Bronchial epithelial cell (primary cell): ENCODE measurements around the gene CST7. TPM values are rescaled to one million over a fixed set of nuclear protein-coding genes. Genes with fewer than 3 reads are reported as not detected.

Experiments used
- DNase-seq: peaks from one replicate; pipeline ENCODE4 v3.0.0-alpha.2; 2010; ENCODE audit warnings: low read depth
- FAIRE-seq: peaks from 2 replicates; lab custom pipeline; 2011; peaks lifted over from hg19 to GRCh38; lab: Jason Lieb, UNC
- H3K27me3 ChIP-seq: 2 replicates; pipeline ENCODE4 v1.5.1; 2011; ENCODE audit warnings: low read length; ENCODE audit not compliant: control insufficient read depth, insufficient read depth
- H3K36me3 ChIP-seq: 2 replicates; pipeline ENCODE4 v1.5.1; 2011; ENCODE audit warnings: low read length; ENCODE audit not compliant: control insufficient read depth, insufficient read depth
- H3K4me3 ChIP-seq: 2 replicates; pipeline ENCODE4 v1.5.1; 2011; ENCODE audit warnings: mild to moderate bottlenecking, low read depth, low read length, control low read depth
- CTCF ChIP-seq: IDR thresholded peaks from 2 replicates; pipeline ENCODE4 v1.5.1; 2011; ENCODE audit warnings: mild to moderate bottlenecking, moderate library complexity, low read length, control low read depth, inconsistent platforms; ENCODE audit not compliant: insufficient read depth, severe bottlenecking
- total RNA-seq: library from RNA; depleted of rRNA; stranded (reverse); fragments of >200 nt; gene quantifications from 2 replicates; pipeline ENCODE4 v1.2.1, GENCODE V29; 2014

Gene CST7
- total RNA-seq: not detected in 2 replicates

- TF ChIP-seq CTCF: no peak
- peaks cover 2% of the 10 kb centered on the region for H3K36me3 ChIP-seq
- DNase-seq (no peak), FAIRE-seq (no peak)
- H3K4me3 ChIP-seq: no peak within 1 kb of the TSS
- no peaks in the 10 kb centered on the region for H3K27me3 ChIP-seq
These were observed at the start of gene CST7 for GRCh38 chr20:24948939-24949679. Gene CST7, plus strand, starts transcription at chr20:24949269. Its CDS starts 237 bp downstream, at chr20:24949506.

GRCh38 chr20:24906806-24907205 lies 42.3 kb upstream of the CST7 start:
- DNase-seq: no peak
- Histone ChIP-seq H3K27me3 (no peaks in the 10 kb centered on the region), H3K4me3 (no peak overlapping the region), H3K36me3 (no peaks in the 10 kb centered on the region)
- no peak for TF ChIP-seq CTCF
- no peak for FAIRE-seq

- DNase-seq: no peak
- Histone ChIP-seq H3K27me3 (no peaks in the 10 kb centered on the region), H3K36me3 (no peaks in the 10 kb centered on the region), H3K4me3 (no peak overlapping the region)
- TF ChIP-seq CTCF: no peak
- FAIRE-seq: no peak
These were observed 40.4 kb upstream of the CST7 start for GRCh38 chr20:24908642-24909041.

- Histone ChIP-seq H3K27me3 (no peaks in the 10 kb centered on the region), H3K36me3 (no peaks in the 10 kb centered on the region), H3K4me3 (no peak overlapping the region)
- DNase-seq (no peak), FAIRE-seq (no peak)
- no peak for TF ChIP-seq CTCF
These were observed 39.8 kb upstream of the CST7 start for GRCh38 chr20:24909086-24909780.

- no peaks in the 10 kb centered on the region for H3K27me3 ChIP-seq
These were observed 39.2 kb upstream of the CST7 start for GRCh38 chr20:24909861-24910260.

More at GRCh38 chr20:24909861-24910260, 39.2 kb upstream of the CST7 start:
- H3K4me3 ChIP-seq: no peak overlapping the region
- DNase-seq: no peak
- FAIRE-seq: no peak
- no peak for TF ChIP-seq CTCF
- H3K36me3 ChIP-seq: no peaks in the 10 kb centered on the region
